ENCODE results near the gene SAFB.

DNA sequence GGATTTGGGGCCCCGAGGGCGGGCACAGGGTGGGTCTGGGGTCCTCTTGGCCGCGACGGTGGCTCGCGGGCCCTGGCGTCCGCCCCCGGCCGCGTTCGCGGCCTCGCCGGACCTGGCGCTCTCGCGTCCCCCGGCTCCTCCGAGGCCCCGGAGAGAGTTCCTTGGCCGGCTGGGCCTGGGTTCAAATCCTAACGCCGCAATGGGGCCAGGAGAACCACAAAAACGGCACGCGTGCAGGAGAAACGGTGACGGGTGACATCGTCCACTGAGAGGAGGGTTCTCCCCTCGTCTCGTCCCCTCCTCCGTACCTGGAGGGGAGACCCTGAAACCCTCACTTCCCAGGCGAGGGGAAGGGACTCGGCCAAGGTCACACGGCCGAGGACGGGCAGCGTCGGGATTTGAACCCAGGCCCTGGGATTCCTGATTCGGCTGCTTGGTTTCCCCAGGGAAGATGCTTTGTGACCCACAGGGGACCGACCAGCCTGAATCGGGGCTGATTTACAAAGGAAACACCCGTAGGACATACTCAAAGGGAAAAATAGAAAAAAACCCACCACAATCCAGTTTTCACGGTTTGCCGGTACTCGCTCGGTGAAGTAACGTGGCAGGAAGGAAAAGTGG, 624 bp downstream of the SAFB start:
- TF ChIP-seq, protein P1, sequence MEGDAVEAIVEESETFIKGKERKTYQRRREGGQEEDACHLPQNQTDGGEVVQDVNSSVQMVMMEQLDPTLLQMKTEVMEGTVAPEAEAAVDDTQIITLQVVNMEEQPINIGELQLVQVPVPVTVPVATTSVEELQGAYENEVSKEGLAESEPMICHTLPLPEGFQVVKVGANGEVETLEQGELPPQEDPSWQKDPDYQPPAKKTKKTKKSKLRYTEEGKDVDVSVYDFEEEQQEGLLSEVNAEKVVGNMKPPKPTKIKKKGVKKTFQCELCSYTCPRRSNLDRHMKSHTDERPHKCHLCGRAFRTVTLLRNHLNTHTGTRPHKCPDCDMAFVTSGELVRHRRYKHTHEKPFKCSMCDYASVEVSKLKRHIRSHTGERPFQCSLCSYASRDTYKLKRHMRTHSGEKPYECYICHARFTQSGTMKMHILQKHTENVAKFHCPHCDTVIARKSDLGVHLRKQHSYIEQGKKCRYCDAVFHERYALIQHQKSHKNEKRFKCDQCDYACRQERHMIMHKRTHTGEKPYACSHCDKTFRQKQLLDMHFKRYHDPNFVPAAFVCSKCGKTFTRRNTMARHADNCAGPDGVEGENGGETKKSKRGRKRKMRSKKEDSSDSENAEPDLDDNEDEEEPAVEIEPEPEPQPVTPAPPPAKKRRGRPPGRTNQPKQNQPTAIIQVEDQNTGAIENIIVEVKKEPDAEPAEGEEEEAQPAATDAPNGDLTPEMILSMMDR (IDR thresholded peaks at IDR 0.05; ENCODE audit: low read depth, low read length): no peak
- no peak for TF ChIP-seq EZH2phosphoT487 (IDR thresholded peaks at IDR 0.05; ENCODE audit: low read depth)
